ENCODE results near the gene NDUFS6.

NDUFS6 gene

DNA sequence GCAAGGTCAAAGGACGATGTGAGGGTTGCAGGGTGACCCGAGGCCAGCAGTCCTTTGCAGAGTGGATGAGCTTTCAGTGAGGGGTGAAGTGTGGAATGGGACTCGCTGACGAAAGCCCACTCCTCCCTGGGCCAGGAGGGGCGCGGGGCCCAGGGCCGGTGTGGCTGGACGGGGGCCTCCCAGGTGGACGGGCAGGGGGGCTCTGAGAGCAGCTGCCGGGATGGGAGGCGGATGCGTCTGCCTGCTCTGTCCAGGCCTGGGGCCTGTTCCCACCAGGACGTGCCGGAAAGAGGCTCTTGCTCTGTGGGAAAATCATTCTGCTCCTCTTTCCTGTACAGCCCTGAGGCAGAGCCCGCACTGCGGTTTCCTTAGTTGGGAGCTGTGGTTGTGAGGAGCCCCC lies 57.2 kb downstream of the NDUFS6 start:
- no peak for TF ChIP-seq CTCF (IDR thresholded peaks at IDR 0.05; ENCODE audit: insufficient read depth, missing control alignments)
- no peak for DNase-seq (ENCODE audit: insufficient read length, low spot score)

GRCh38 chr5:1859099-1859498 lies 57.9 kb downstream of the NDUFS6 start:
- DNase-seq (ENCODE audit: insufficient read length, low spot score) (no peak), FAIRE-seq (no peak)
- no peak for TF ChIP-seq CTCF (IDR thresholded peaks at IDR 0.05; ENCODE audit: insufficient read depth, missing control alignments)

More for the DNA sequence above, 57.2 kb downstream of the NDUFS6 start:
- no peak for FAIRE-seq

- FAIRE-seq (no peak), DNase-seq (ENCODE audit: insufficient read length, low spot score) (no peak)
- no peak for TF ChIP-seq CTCF (IDR thresholded peaks at IDR 0.05; ENCODE audit: insufficient read depth, missing control alignments)
These were observed 58.9 kb downstream of the NDUFS6 start for GRCh38 chr5:1860021-1860610.

DNA sequence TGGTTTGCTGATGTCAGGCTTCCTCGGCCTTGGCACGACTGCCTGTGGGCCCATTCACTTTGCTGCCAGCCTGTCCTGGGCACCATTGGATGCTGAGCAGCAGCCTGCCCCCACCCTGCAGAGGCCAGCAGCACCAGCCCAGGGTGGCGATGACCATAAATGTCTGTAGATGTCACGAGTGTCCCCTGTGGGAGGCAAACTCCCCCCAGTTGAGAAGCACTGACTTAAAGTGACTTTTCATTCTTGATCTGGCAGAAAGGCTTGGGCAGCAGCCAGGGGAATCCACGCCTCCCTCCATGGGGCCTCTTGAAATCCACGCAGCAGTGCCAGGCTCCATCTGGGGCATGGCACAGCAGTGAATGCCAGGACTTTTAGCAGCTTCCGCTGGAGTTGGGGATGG lies 59.7 kb downstream of the NDUFS6 start:
- DNase-seq (ENCODE audit: insufficient read length, low spot score) (no peak), FAIRE-seq (no peak)
- no peak for TF ChIP-seq CTCF (IDR thresholded peaks at IDR 0.05; ENCODE audit: insufficient read depth, missing control alignments)

DNA sequence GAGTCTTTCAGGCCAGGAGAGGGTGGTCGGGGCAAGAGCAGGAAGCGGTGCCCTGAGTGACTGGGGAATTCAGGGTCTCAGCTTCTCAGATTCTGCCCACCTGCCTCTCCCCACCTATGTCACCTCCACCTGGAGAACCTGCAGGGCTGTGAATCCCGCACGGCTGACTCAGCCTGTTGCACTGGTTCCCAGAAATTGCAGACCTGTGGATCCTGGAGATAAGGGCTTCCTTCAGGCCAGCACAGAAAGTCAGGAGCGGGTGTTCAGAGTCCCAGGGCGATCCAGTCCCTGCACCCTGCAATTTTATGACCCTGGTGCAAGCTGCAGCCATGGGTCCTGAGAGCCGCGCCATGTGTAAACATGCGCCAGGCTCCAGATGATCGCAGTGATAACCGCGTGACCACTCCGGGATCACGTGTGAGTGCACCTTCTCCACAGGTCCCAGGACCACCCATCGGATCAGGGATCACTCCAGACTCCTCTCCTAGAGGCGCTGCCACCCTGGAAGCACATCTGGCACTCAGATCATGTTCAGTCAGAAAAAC lies 63.8 kb downstream of the NDUFS6 start:
- DNase-seq (ENCODE audit: insufficient read length, low spot score), result no peak
- no peak for TF ChIP-seq CTCF (IDR thresholded peaks at IDR 0.05; ENCODE audit: insufficient read depth, missing control alignments)
- FAIRE-seq, result no peak

DNA sequence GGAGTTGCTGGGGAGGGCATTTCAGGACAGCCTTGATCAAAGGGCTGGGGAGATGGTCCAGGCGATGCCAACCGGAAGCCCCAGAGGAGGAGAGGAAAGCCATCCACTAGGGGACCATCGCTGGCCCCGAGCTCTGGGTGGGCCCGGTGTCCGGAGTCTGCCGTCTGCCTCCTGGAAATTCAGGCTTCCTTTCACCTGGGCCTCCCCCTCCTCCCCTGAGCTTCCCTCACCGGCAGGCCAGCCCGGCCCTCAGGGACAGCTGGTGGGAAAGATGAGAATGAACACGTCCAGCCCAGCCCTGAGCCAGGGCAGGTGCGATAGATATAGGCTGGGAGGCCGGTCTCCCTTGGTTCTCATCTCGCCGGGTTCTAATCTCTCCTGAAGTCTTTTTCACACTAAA lies 64.3 kb downstream of the NDUFS6 start:
- TF ChIP-seq CTCF (IDR thresholded peaks at IDR 0.05; ENCODE audit: insufficient read depth, missing control alignments), result no peak
- FAIRE-seq (no peak), DNase-seq (ENCODE audit: insufficient read length, low spot score) (no peak)

Data from D721Med (cell line).